Cardiac fibroblast (primary cell): ENCODE measurements around the gene MMP25.

ENCODE experiments used
- DNase-seq, 2 donors: peaks; one replicate each; pipeline versions ENCODE4 v3.0.0 to v3.0.0-alpha.2; 2010; ENCODE audit warnings: low read depth in 2 of 2
- H3K4me3 ChIP-seq, 2 donors: replicated peaks in 1 of 2; 1 replicate in 1 of 2; 2 replicates in 1 of 2; pipeline ENCODE4 v1.5.1; 2011; ENCODE audit warnings: low read depth in 2 of 2, low read length in 2 of 2, mild to moderate bottlenecking in 2 of 2, moderate library complexity in 1 of 2
- TF ChIP-seq, protein P1 (sequence below): IDR thresholded peaks from one replicate; pipeline ENCODE4 v1.5.1; 2011; ENCODE audit warnings: low read depth, mild to moderate bottlenecking, low read length, inconsistent platforms

Gene MMP25, protein sequence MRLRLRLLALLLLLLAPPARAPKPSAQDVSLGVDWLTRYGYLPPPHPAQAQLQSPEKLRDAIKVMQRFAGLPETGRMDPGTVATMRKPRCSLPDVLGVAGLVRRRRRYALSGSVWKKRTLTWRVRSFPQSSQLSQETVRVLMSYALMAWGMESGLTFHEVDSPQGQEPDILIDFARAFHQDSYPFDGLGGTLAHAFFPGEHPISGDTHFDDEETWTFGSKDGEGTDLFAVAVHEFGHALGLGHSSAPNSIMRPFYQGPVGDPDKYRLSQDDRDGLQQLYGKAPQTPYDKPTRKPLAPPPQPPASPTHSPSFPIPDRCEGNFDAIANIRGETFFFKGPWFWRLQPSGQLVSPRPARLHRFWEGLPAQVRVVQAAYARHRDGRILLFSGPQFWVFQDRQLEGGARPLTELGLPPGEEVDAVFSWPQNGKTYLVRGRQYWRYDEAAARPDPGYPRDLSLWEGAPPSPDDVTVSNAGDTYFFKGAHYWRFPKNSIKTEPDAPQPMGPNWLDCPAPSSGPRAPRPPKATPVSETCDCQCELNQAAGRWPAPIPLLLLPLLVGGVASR

DNA sequence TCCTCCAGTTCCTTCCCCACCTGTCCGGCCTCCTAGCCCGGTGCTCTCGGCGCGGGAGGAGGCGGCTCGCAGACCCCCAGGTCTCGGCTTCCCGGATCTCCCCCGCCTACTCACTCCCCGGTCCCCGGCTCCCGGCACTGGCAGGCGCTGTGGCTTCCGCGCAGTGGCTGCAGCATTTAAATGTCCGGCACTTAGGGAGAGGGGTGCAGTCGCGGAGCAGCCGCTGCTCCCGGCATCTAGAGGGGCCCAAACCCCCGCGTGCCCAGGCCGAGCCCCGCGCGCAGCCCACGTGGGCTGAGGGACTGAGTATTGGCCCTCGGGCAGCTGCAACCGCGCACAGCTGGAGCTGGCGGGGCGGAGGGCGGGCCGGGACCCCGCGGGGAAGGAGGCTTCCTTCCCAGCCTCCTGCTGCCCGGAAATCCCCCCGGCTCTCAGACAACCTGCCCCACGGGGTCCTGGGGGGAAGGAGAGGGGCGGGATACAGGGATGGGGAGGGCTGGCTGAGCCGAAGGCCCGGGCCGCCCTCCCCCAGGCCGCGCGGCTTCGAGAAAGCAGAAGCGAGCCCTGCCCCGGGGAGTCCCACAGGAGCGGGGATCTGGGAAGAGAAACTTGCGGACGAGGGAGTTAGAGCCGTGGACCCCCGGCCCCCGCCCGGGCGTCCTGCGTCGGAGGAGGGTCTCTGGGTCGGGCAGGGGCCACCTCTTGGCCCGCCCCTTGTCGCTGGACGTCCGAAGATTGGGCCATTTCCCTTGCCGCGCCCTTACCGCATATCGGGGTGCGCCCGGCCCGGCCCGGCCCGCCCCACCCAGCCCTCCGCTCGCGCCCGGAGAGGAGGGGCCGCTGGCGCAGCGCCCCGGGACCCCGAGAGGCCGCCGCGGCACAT lies at the start of gene MMP25:
Gene MMP25 (plus strand): TSS at position 804 of the 883 bp plus-strand sequence. CDS start 357 bp downstream, outside the sequence.
- TF ChIP-seq, protein P1, sequence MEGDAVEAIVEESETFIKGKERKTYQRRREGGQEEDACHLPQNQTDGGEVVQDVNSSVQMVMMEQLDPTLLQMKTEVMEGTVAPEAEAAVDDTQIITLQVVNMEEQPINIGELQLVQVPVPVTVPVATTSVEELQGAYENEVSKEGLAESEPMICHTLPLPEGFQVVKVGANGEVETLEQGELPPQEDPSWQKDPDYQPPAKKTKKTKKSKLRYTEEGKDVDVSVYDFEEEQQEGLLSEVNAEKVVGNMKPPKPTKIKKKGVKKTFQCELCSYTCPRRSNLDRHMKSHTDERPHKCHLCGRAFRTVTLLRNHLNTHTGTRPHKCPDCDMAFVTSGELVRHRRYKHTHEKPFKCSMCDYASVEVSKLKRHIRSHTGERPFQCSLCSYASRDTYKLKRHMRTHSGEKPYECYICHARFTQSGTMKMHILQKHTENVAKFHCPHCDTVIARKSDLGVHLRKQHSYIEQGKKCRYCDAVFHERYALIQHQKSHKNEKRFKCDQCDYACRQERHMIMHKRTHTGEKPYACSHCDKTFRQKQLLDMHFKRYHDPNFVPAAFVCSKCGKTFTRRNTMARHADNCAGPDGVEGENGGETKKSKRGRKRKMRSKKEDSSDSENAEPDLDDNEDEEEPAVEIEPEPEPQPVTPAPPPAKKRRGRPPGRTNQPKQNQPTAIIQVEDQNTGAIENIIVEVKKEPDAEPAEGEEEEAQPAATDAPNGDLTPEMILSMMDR, result no peak
- DNase-seq, result no peak
- peak within 1 kb of the TSS; percentile 44 to 47 for H3K4me3 ChIP-seq

DNA sequence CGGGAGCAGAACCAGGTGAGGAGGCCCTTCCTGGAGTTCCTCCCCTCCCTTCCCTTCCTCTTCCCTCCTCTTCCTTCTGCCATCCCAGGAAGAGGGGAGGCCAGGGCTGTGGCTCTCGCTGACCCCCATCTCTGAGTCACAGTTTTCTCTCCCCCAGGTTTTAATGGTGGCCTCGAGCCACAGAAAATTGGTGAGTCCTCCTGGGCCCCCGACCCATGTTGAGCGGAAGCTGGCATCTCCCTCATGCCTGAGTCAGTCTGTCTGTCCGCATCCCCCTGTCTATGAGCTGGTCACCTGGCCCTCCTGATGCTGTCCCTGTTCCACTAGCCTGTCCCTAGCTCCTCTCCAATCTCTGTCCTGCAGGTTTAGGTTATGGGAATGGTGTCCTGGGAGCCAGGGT lies 46.4 kb upstream of the MMP25 start:
- TF ChIP-seq, protein P1, result no peak
- H3K4me3 ChIP-seq, result no peak overlapping the region
- no peak for DNase-seq

DNA sequence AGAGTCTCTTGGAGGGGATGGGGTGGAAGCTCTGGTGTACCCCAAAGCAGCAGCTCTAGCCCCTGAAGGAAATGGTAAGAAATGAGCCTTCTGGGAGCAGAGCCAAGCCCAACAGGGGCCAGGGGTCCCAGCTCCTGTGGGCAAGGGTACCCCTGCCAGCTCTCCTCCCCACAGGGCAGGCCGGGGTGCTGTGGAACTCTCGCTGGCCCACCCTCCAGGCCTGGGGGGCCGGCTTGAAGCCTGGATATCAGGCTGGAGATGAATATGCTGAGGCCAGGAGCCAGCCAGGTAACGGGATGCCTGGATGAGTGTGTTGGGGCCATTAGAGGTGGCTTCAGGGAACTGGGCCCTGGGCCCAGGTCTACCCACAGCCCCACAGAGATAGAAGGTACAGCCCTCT lies 45.8 kb upstream of the MMP25 start:
- H3K4me3 ChIP-seq, result no peak overlapping the region
- TF ChIP-seq, protein P1, result no peak
- DNase-seq, result no peak

DNA sequence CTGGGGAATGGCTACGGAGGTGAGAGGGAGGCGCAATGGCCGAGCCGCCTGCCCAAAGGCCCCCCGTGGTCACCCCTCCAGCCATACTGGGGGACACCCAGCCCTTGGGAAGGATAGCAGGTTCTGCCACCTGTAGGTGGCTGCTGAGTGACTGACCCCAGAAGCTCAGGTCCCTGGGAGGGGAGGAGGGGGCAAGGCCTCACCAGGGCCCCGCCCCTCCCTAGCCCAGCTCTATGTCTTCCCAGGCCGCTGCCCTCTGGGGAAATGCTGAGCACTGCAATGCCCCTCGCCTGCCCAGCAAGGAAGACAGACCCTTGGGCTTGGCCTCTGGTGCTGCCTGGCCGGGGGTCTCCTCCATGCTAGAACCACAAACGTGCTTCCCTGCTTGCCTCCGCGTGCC lies 45.0 kb upstream of the MMP25 start:
- H3K4me3 ChIP-seq, result no peak overlapping the region
- TF ChIP-seq, protein P1, result no peak
- no peak for DNase-seq

DNA sequence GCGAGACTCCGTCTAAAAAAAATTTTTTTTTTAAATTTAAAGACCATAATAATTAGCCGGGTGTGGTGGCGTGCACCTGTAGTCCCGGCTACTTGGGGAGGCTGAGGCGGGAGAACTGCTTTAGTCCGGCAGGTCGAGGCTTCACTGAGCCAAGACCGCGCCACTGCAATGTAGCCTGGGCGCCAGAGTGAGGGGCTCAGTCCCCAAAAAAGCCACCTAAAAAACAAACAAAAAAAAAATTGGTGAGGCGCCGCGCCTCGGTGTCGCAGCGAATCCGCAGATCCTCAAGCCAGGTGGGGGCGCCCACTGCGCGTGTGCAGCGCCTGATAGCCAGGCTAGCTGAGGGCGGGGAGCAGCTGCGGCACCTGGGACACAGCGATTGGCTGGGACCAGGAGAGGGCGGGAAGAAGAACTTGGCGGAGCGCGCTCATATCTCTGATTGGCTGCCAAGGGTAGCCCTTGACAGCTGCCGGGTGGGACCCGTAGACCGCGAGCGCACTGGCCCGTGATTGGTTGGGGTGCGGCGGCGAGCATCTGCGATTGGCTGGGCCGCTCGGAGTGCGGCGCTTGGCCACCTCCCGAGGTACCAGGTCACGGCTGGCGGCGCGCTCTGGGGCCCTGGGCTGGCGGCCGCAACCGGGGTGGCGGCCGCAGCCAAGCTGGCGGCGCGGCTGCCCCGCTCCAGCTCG lies 42.6 kb upstream of the MMP25 start:
- DNase-seq, result peak; percentile 99
- no peak overlapping the region for H3K4me3 ChIP-seq
- TF ChIP-seq, protein P1, result peak; percentile 28

DNA sequence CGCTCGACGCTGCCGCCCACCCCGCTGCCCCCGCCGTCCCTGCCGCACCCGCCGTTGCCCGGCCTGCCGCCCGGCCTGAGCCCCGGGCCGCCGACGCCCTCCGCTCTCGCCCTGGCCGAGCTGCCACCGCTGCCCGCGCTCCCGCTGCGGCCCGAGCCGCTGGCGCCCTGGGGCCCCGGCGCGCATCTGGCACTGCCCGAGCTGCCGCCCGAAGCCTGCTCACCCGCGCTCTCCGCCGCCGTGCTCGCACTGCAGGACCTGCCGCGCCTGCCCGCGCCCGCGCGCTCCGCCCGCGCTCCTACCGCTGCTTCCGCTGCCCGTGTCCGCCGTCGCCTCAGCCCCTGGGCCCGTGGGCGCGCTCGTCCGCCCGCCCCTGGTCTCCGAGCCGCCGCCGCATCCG lies 42.0 kb upstream of the MMP25 start:
- H3K4me3 ChIP-seq, result no peak overlapping the region
- DNase-seq, result no peak
- TF ChIP-seq, protein P1, result no peak
